Measurements from ENCODE around the gene DERL3.

Gene DERL3

DNA sequence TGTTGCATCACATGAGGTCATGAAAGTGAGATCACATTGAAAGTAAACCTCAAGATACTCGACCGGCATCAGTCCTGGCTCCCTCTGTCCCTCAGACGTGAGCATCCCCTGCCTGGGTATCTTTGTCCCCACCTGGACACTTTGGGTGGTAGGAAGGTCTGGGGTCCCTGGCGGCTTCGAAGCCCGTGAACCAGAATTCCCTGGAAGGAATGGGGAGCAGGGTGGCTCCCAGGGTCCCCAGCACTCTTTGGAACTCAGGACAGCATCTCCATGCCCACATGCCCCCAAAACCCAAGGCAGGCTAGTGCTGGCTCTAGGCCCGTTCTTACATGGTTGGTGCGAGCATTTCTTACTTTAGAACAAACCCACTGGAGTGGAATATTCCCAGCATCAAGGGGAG is 7.5 kb downstream of the DERL3 start:
- DNase-seq (ENCODE audit: low read depth in 3 of 3), result no peak

DNA sequence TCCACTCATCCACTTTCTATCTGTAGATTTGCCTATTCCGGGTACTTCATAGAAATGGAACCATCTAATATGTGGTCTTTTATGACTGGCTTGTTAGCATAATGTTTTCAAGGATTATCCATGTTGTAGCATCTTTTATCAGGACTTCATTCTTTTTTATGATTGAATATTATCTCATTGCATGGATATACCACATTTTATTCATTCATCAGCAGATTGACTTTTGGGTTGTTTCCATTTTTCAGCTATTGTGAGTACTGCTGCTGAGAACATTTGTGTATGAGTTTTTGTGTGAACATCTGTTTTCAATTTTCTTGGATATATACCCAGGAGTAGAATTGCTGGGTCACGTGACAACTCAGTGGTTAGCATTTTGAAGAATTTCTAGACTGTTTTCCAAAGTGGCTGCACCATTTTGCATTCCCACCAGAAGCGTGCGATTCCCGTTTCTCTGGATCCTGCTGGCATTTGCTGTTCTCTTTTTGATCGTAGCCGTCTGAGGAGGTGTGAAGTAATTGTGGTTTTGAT is 8.9 kb downstream of the DERL3 start:
- DNase-seq (ENCODE audit: low read depth in 3 of 3), result no peak

- no peak for DNase-seq (ENCODE audit: low read depth in 3 of 3)
Observed at GRCh38 chr22:23828800-23829680, 9.8 kb downstream of the DERL3 start.

DNA sequence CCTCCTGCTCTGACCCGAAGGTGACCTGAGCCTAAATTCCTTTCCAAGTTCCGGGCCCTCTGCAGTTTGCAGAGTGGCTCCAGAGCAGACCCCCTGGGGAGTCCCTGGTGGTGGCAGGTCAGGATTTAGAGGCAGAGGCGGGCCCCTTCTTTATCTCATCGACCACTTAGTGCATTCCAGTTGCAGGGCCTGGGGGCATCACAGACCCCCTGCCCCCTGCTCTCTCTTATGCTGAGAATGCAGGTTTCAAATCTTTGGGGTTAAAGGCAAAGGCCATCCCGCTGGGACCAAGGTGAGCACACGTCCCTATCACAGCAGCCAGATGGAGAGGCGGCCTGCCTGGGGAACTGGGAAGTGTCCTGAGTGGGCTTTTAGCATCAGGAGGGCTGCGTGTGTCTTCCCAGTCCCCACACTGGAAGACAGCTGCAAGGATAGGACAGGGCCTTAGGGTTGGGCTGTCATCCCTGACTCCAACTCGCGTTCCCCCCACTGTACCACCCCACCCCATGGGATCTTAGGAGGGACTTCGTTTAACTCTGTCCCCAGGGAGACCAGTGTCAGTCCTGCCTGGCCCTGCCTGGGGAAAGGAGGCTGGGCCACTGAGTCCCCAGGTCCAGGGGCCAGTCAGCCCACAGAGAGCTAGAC is 11.3 kb downstream of the DERL3 start:
- DNase-seq (ENCODE audit: low read depth in 3 of 3), result no peak

GRCh38 chr22:23826510-23827350 is 12.1 kb downstream of the DERL3 start:
- DNase-seq (ENCODE audit: low read depth in 3 of 3), result no peak

DNA sequence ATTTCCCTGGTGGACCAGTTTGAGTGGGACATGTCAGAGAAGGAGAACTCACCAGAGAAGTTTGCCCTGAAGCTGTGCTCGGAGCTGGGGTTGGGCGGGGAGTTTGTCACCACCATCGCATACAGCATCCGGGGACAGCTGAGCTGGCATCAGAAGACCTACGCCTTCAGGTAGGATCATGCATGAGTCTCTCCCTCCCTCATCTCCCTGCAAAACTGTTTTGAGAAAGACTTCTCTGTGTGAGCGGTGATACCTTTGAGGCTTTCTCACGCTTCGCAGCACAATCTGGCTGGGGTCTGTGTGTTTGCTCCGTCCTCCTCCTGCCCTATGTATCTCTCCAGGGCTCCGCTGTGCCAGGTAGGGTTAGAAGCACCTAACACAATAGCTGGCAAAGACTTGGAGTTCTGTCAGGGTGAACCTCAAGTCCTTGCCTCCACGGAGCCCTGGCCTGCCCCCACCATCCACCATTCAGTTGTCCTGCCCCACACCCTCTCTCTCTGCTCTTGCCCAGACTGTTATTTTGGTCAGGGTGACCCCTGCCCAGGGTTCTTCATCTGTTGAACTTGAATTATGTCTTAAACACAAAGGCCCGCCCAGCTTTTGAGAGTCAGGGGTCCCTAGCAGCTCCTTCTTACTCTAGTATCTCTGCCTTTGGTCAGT is 13.4 kb downstream of the DERL3 start:
- DNase-seq (ENCODE audit: low read depth in 3 of 3), result no peak

DNA sequence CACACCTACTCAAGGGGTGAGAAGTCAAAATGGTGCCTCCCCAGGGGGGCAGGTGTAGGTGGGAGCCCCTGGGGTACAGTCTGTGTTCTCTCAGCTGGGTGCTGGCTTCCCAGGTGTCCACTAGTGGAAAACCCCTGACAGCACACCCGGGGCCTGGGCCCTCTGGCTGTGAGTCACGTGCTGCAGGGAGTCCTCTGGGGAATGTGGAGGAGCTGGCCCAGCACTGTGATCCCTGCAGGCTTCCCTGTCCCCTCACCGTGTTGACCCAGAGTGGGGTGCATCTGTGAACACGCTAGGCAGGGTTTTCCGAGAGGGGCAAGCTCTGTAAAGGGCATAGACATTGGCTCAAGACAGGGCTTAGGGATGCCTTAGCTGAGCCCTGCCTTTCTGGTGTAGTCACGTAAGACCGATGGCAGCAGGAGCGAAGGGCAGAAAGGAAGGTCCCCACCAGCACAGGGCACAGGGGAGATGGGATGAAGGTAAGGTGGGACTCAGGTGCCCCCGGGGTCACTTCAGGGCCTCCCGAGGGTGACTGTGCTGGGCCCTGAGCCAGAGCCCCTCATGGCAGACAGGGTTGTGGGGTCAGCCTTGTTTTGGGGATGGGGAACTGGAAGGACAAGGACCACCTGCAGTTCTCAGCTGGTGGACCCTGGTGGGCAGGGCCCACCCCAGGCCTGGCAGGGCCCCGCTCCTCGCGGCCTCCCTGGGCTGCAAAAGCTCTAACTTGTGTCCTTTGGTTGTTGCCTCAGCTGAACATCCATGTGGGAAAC is 14.1 kb downstream of the DERL3 start:
- no peak for DNase-seq (ENCODE audit: low read depth in 3 of 3)

- DNase-seq (ENCODE audit: low read depth in 3 of 3), result no peak
Observed at GRCh38 chr22:23823331-23823791, 15.4 kb downstream of the DERL3 start.

DNA sequence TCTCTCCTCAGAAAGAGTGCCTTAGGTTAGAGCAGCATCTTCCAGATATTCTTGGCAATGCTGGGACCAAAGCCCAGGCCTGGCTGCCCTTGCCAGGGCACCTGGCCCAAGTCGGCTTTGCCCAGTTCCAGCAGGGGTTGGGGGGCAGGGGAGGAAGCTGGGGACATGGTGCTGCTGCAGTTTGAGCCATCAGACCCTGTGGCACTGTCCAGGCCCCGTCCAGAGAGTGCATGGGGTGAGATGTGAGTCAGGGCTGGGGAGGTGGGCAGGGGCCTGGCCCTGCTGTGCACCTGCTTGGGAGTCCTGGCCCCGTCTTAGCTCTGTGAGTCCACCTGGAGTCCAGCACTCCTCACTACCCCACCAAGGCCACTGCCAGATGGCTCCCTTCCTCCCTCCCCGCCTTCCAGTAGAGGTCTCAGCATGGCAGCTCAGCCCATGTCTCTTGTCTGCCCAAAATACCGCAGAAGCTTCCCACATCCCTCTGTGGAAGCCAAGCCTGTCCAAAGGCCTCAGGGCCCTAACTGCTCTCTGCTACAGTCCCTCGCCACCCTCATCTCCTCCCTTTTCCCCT is 16.6 kb downstream of the DERL3 start:
- DNase-seq (ENCODE audit: low read depth in 3 of 3), result no peak

DNA sequence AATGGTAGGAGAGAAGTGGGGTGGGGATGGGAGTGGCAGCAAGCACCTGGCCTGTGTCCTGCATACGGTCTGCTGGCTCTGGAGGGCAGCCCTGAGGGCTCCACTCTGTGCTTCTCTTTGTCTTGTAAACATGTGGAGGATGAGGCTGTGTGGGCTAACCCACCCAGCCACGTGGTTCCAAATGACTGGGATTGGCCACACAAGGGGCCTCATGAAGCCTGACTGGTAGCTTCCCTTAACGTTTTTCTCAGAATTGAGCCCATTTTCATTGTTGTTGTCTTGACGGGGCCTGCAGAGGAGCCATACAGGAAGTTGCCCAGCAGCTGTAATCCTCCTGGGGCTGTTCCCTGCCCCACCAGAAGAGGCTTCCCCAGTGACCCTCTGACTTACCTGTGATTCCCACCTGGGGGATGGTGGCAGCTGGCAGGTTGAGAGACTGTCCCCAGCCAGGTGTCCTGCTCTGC is 18.0 kb downstream of the DERL3 start:
- DNase-seq (ENCODE audit: low read depth in 3 of 3), result no peak

DNA sequence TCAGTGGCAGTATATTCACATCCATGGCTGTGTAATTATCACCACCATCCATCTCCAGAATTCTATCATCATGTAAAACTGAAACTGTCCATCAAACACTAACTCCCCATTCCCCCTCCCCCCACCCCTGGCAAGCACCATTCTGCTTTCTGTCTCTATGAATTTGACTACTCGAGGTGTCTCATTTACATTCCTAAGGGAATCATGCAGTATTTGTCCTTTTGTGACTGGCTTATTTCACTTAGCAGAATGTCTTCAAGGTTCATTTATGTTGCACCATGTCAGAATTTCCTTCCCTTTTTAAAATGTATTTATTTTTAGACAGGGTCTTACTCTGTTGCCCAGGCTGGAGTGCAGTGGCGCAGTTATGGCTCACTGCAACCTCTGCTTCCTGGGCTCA is 20.3 kb downstream of the DERL3 start:
- DNase-seq (ENCODE audit: low read depth in 3 of 3), result no peak

DNA sequence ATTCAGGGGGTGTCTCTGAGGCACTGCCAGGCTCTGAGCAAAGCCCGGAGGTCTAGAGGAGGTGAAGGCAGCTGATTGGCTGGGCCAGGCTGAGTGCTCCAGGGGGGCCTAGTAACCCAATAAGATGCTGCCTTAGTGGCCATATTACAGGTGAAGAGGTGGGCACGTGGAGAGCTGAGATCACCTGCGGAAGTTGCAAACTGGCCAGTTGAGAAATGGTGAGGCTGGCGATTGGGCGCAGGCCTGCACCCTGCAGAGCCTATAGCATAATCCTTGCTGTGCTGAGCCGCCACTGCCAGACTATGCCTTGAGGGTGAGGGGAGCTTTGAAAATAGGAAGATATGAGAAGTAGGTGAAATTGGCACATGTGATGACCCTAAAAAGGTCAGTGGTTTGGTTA is 21.7 kb downstream of the DERL3 start:
- no peak for DNase-seq (ENCODE audit: low read depth in 3 of 3)

DNA sequence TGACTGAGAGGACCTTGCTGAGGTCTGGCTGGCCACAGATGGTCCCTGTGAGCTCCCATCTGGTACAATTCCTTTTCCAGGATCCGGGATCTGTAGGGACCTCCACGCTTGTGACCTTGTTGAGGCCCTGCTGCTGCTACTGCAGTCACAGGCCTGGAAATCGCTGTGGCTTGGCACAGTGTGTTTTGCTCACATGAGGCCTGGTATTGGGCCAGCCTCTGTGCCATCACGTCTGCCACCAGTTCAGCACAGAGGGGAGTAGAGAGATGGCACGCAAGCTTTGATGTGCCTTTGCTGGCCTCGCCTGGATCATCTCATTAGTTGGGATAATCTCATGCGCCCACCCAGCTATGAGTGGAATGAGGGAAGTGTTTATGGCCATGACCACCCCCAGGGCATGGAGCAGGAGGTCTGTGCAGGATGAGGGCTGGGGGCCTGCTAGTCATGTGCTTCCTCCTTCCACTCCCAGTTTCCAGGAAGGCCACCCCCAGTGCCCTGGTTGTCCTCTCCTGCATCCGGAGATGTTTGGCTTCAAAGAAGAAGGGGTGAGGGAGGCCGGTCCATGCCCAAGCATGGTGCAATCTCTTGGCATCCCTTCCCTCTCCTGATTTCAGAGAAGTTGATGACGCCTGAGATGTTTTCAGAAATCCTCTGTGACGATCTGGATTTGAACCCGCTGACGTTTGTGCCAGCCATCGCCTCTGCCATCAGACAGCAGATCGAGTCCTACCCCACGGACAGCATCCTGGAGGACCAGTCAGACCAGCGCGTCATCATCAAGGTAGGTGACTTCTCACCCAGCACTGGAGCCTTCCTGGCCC is 22.4 kb downstream of the DERL3 start:
- no peak for DNase-seq (ENCODE audit: low read depth in 3 of 3)

- no peak for DNase-seq (ENCODE audit: low read depth in 3 of 3)
Observed at GRCh38 chr22:23815541-23816155, 23.2 kb downstream of the DERL3 start.

GRCh38 chr22:23812378-23812777 is 26.4 kb downstream of the DERL3 start:
- DNase-seq (ENCODE audit: low read depth in 3 of 3), result no peak

DNA sequence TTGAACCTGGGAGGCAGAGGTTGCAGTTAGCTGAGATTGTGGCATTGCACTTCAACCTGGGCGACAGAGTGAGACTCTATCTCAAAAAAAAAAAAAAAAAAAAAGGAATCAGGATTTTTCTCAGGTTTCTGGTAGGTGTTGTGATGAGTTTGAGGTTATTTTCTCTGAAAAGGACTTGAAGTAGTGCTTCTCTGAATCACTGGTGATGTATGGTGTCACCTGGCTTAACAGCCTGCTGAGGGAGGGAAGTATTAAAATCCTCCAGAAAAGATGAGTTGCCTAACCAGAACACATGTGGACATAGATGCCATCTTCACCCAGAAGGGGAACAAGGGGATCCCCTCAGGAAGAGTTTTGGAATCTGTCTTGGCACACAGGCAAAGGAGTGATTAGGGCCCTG is 32.0 kb downstream of the DERL3 start:
- no peak for DNase-seq (ENCODE audit: low read depth in 3 of 3)

DNA sequence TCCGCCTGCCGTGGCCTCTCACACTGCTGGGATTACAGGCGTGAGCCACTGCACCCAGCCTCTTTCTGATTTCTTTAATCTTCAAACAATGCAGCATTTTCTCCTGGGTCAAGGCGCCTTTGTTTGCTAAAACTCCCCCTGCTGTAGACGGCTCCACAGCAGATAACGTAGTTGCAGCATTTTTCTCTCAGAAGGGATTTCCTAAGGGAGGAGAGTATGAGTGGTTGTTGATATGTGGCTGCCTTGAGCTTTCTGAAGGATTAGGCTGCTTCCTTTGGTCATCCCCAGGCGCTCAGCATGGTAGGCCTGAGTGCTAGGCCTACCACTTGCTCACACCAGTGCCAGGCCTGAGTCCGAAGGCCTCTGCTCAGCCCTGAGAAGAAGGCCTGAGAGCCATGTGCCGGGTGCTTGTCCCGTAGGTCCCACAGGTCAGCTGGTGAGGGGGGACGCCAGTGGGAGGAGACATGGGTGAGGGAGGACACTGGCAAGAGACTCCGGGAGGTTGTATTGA is 34.0 kb downstream of the DERL3 start:
- no peak for DNase-seq (ENCODE audit: low read depth in 3 of 3)

DNA sequence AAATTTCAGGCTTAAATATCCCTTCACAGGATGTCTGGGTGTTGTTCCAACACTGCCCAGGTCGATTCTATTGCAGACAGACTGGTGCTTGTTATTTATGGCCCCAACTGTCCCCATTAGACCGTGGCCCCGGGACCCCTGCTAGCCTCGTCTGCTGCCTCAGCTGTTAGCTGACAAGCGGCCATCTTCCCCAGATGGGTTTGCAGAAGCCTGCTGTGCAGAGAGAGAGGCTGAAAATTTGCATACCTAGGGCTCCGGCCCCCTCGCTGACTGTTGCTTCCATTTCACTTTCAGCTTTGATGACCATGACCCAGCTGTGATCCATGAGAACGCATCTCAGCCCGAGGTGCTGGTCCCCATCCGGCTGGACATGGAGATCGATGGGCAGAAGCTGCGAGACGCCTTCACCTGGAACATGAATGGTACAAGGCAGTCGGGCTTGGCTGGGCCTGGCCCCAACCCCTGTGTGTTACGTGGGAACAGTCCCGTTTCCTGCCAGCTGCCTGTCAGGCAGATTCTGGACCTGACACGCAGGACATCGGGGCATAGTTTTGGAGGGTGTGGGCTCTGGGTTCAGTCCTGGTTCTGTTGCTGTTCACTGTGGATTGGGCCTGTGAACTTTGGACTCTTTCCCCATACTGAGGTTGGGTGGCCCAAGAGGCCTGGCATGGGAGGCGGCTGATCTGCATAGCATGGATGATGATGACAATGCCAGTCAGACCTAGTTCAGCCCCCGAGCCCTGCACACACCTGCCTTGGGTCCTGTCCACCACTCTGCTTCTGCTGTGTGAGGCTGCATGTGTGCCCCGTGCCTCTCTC is 35.6 kb downstream of the DERL3 start:
- no peak for DNase-seq (ENCODE audit: low read depth in 3 of 3)

Data from stimulated activated CD4-positive, alpha-beta T cell treated with anti-CD3 and anti-CD28 coated beads, TNF-alpha, amount 100 ng/mL, for 48 hours (primary cell).